ENCODE data around the gene TIMD4. TPM values are rescaled to one million over a fixed set of nuclear protein-coding genes. Genes with fewer than 3 reads are reported as not detected.

Gene TIMD4
- total and polyA plus RNA-seq, 9 of the 15 experiments (the other 6 are each of a cell fraction or from before 2014, with no cell fraction given), result not detected

- BruUV-seq (replicated peaks), result no TSS peak
- ATAC-seq, result no peak
- Histone ChIP-seq H4K20me1 (replicated peaks; ENCODE audit: control insufficient read depth, insufficient read depth, low read length) (no peaks in the 10 kb centered on the region), H3K4me2 (ENCODE audit: insufficient read depth, low read length) (no peak overlapping the region), H3K36me3 (ENCODE audit: control insufficient read depth, insufficient read depth, low read length) (no peaks in the 10 kb centered on the region), H3K4me1 (replicated peaks in 1 of 2; ENCODE audit: control insufficient read depth in 2 of 2, insufficient read depth in 2 of 2, low read length in 2 of 2) (no peaks in the 10 kb centered on the region), H3K79me2 (ENCODE audit: control insufficient read depth, insufficient read depth, low read length) (no peaks in the 10 kb centered on the region), H3K9me1 (ENCODE audit: control insufficient read depth, insufficient read depth, low read length) (no peaks in the 10 kb centered on the region), H3K27ac (ENCODE audit: extremely low read depth, low read depth, low read length) (no peak overlapping the region), H3K9ac (ENCODE audit: insufficient read depth in 1 of 2, low read depth in 2 of 2, low read length in 2 of 2) (no peak overlapping the region), H3K27me3 (ENCODE audit: control insufficient read depth in 2 of 2, insufficient read depth in 2 of 2, low read length in 2 of 2) (no peaks in the 10 kb centered on the region), H3K9me3 (replicated peaks; ENCODE audit: control insufficient read depth, insufficient read depth, low read depth, low read length) (no peaks in the 10 kb centered on the region), H2AFZ (ENCODE audit: low read depth, low read length) (no peak overlapping the region), H3K4me3 (no peak overlapping the region)
- intact Hi-C loops (cut with micrococcal nuclease) (no loop called here), in situ Hi-C loops (cut with MboI) (no loop called here)
- DNase-seq (ENCODE audit: extremely low read depth in 1 of 4, low spot score in 3 of 4), result no peak
- FAIRE-seq, result no peak
- ChIA-PET CTCF (ENCODE audit: low intra/inter-chr PET ratio) (no interaction called here), POLR2A (interaction anchor here (0.7 kb wide), 1 partner anchor 32 kb away, joined by 3 read pairs; no protein-coding TSS in a partner anchor)
- 0% methylated on average over 1 of the region's 1 CpG for WGBS (ENCODE audit: insufficient coverage, low coverage, missing lambda C conversion rate)
- TF ChIP-seq NKRF (IDR thresholded peaks at IDR 0.05; ENCODE audit: borderline replicate concordance), result no peak
- no peak for TF ChIP-seq L3MBTL2 (IDR thresholded peaks at IDR 0.05)
- TF ChIP-seq KLF10 (CRISPR knock-in tag; IDR thresholded peaks at IDR 0.05), result no peak
- no peak for TF ChIP-seq GABPB1 (CRISPR knock-in tag; IDR thresholded peaks at IDR 0.05)
- TF ChIP-seq TAF1 (IDR thresholded peaks at IDR 0.05; ENCODE audit: control insufficient read depth, extremely low read depth, insufficient read depth, low read length, severe bottlenecking), result no peak
- TF ChIP-seq GABPA (tag; conservative IDR thresholded peaks at IDR 0.05; ENCODE audit: low read depth), result no peak
- TF ChIP-seq ZNF282 (CRISPR knock-in tag; IDR thresholded peaks at IDR 0.05), result no peak
- TF ChIP-seq ZBTB11 (CRISPR knock-in tag; IDR thresholded peaks at IDR 0.05), result no peak
- no peak for TF ChIP-seq GTF2A2 (tag; IDR thresholded peaks at IDR 0.05)
- no peak for TF ChIP-seq ID3 (CRISPR knock-in tag; IDR thresholded peaks at IDR 0.05)
- no peak for TF ChIP-seq ID3 (tag; IDR thresholded peaks at IDR 0.05)
- TF ChIP-seq ZNF639 (CRISPR knock-in tag; conservative IDR thresholded peaks at IDR 0.05 in 1 of 2, IDR thresholded peaks at IDR 0.05 in 1 of 2), result no peak
- no peak for TF ChIP-seq ZBTB1 (CRISPR knock-in tag; IDR thresholded peaks at IDR 0.05; ENCODE audit: borderline replicate concordance, low read depth)
- no peak for TF ChIP-seq ZNF583 (CRISPR knock-in tag; IDR thresholded peaks at IDR 0.05)
- no peak for TF ChIP-seq FIP1L1 (IDR thresholded peaks at IDR 0.05; ENCODE audit: low read depth, low read length, poor library complexity, severe bottlenecking)
These were observed 35.5 kb downstream of the TIMD4 start for GRCh38 chr5:156927545-156927944.
